GM18517 (cell line): ENCODE data around the gene SLC9A1.
"Not testable (repeated sequence)": the region's sequence is repeated elsewhere in the genome, so short reads cannot be mapped to it uniquely, and the experiment has no call there.

Experiments
- ATAC-seq: cut with Tn5 transposase; IDR thresholded peaks from one replicate; pipeline ENCODE4 v1.9.1; 2021; ENCODE audit warnings: mild to moderate bottlenecking, moderate library complexity; ENCODE audit not compliant: unreplicated experiment

Gene SLC9A1

GRCh38 chr1:27154991-27155781, at the start of gene SLC9A1:
Gene SLC9A1, minus strand, starts transcription at chr1:27155125. Its CDS starts 791 bp downstream, at chr1:27154334.
- peak; percentile 87 for ATAC-seq

DNA sequence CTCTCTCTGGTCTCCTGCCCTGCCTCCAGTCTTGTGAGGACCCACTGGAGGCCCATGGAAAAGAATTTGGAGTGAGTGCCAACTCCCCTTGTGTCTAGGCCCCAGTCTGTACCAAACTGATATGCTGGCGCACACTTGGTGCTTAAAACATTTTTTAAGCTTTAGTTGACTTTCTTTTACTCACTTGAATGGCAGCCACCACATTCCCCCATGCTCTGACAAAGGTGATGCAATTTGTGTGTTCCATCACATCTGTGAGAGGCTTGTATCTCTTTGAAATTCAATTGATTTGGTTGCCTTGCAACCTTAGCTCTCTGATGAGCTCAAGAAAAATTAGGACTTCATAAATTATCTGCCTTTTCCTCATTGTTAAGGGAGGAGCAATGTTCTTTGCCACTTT, 49.0 kb upstream of the SLC9A1 start:
- ATAC-seq, result no peak

- ATAC-seq, result no peak
Measured at GRCh38 chr1:27201295-27201694, 46.4 kb upstream of the SLC9A1 start.

DNA sequence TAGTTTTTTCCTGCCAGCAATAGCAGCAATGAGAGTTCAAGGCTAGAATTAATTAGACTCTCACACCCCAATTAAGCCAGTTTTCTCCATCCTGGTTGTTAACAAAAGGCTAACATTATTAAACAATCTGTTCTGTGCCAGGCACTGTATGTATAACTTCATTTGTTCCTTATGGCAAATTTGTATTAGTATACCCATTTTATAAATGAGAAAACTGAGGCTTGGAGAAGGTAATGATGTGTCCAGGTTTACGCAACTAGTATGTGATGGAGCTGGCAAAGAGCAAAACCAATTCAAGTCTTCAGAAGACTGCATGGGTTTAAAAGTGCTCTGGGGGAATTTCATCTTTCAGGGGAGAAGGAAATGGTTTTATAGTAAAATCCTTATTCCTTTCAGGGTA, 38.3 kb upstream of the SLC9A1 start:
- ATAC-seq, result no peak

GRCh38 chr1:27192039-27192529, 37.2 kb upstream of the SLC9A1 start:
- no peak for ATAC-seq

DNA sequence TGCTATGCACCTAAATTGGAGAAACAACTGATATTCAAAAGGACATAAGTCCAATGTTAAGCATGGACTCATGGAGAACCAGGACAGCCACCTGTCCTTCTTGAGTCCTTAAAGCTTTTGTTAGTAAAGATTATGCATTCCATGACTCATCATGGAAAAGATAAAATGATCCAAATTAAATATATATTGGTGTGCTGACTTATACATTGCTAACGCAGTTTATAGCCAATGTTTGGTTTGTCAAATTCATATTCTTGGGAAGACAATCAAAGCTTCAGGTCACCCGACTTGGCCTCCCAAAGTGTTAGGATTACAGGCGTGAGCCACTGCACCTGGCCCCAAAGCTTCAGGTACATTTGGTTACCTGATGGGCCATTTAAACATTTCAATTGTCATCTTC, 29.7 kb upstream of the SLC9A1 start:
- not testable (repeated sequence) for ATAC-seq

DNA sequence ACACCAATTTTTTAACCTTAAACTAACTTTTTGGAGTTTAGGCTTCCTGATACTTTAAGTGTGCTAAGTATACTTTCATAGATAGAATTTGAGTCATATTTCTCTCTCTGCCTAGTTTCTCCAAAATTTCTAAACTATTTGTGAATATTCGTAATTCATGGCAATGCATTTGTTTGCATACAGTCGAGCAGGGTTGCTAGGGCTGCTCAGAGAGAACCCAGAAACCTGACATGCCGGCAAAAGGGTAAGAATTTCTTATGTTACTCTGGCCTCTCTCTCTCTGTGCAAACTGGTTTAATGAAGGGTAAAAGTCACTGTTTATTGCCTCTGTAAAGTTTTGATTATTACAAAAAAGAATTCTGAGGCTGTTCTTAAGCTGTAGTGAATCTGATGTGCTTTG, 25.1 kb upstream of the SLC9A1 start:
- no peak for ATAC-seq

DNA sequence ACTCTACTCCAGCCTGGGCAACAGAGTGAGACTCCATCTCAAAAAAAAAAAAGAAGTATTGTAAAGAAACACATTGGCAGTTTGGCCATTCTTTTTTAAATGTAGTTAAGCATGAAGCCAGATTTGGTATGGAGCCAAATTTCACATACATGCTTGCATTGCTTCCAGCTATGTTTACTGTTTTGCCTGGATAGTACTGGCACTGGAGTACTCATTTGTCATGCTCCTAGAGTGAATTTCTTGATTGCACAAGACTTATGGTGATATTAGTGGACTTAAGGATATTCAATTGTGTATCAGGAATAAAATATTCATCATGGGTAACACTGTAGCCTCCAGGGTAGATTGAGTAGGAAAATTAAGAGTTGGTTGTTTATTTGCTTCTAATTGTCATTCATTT, 24.5 kb upstream of the SLC9A1 start:
- no peak for ATAC-seq

- no peak for ATAC-seq
Measured at GRCh38 chr1:27176954-27177353, 22.0 kb upstream of the SLC9A1 start.

DNA sequence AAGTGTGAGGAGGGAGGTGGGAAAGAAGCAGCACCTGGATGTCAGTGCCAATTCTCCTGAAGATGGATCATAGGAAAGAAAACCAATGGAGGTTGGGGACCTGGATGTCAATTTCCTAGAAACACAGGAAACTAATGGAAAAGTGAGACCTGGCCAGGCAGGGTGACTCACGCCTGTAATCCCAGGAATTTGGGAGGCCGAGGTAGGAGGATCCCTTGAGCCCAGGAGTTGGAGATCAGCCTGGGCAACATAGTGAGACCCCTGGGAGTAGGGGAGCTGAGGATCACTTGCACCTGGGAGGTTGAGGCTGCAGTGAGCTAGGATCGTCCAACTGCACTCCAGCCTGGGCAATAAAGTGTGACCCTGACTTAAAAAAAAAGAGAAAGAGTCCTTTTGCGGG, 21.4 kb upstream of the SLC9A1 start:
- no peak for ATAC-seq

DNA sequence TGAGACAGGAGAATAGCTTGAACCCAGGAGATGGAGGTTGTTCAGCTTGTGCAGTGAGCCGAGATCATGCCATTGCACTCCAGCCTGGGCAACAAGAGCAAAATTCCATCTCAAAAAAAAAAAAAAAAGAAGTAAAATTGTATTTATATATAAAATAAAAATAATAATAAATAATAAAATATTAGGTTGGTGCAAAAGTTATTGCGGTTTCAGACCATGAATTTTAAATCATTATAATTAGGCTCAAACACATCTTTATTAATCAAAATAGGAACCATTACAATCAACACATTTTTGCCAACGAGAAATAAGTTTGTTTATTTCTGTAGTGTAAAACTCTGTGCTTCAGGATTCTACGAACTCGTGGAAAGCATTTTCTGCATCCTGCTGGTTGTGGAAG, 18.1 kb upstream of the SLC9A1 start:
- not testable (repeated sequence) for ATAC-seq

DNA sequence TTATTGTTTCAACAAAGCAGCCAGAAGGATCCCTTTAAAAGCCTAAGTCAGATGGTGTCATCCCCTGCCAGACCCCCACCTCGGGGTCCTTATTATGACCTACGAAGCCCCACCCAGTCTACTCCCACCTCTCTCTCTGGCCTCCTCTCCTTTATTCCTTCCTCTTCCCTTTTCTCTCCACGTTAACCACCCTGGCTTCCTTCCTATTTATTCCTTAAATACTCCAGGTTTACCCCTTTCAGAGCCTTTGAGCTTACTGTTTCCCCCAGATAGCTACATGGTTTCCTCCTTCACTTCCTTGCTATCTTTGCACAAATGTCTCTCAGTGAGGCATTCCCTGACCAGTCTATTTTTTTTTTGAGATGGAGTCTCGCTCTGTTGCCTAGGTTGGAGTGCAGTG, 12.0 kb upstream of the SLC9A1 start:
- ATAC-seq, result no peak

- no peak for ATAC-seq
Measured at GRCh38 chr1:27166351-27166802, 11.5 kb upstream of the SLC9A1 start.

DNA sequence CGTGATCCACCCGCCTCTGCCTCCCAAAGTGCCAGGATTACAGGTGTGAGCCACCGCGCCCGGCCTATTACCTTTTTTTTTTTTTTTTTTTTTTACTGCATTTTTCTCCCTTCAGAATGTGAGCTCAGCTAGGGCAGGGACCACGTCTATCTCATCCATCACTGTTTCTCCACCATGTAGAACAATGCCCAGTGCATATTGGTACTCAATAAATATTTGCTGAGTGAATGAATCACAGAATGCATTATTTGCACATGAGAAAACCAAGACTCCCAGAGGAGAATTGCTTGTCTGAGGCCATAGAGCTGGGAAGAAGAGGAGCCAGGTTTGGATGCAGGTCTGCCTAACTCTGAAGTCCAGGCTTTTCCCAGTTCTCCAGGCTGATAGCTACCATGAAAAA, 8.2 kb upstream of the SLC9A1 start:
- ATAC-seq, result no peak

- ATAC-seq, result no peak
Measured at GRCh38 chr1:27162090-27162489, 7.2 kb upstream of the SLC9A1 start.

DNA sequence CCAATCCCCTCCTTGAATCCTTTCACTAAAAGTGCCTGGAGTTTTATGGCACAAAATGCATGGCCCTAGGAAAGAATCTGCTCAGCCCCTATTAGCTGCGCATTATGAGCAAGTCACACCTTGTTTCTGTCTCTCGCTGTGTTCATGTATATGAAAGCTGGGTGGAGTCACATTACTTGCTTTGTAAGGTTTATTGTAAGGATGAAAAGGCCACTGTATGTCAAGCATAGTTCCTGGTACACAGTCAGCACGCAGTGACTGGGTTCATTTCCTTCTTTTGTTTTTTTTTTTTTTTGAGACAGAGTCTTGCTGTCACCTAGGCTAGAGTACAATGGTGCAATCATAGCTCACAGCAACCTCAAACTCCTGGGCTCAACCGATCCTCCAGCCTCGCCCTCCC, 6.7 kb upstream of the SLC9A1 start:
- ATAC-seq, result no peak

- ATAC-seq, result no peak
Measured at GRCh38 chr1:27157194-27157593, 2.3 kb upstream of the SLC9A1 start.

DNA sequence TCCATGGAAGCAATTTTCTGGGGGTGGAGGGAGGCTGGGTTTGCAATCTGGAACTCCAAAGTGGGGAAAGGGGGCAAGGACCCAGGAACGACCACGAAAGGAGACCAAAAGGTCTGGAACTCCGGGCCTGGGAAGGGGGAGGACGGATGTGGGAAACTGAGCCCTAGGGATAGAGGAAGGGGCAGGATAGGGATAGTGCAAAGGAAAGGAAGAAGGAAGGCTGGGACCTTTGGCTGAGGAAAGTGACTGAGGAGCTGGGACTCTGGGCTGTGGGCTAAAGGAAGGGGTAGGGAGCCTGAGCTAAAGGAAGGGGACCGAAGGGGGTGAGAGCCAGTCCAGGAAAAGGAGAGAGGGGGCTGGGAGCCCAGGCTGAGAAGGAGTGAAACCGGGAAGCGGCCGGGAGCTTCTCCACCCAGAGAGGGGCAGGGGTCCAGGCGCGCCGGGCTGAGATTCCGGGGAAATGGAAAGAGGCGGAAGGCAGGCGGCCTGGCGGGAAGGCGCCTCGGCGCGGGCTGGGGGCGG, 395 bp downstream of the SLC9A1 start:
- ATAC-seq, result no peak

DNA sequence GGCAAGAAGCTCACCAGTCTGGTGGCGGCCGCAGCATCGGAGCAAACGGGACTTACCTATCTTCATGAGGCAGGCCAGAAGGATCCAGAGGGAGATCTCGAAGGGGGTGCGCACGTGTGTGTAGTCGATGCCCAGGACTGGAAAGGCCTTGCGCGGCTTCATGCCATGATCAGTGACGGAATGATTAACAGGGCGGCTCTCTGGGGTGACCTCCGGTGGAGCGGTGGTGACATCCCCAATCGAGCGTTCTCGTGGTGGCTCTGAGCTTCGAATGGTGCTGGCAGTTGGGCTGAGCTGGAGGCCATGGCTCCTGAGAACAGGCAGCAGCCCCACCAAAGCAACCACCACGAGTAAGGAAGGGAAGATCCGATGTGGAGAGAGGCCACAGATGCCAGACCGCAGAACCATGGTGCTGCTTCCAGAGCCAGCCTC, 982 bp downstream of the SLC9A1 start:
- ATAC-seq, result no peak

GRCh38 chr1:27153549-27153886, 1.4 kb downstream of the SLC9A1 start:
- no peak for ATAC-seq

DNA sequence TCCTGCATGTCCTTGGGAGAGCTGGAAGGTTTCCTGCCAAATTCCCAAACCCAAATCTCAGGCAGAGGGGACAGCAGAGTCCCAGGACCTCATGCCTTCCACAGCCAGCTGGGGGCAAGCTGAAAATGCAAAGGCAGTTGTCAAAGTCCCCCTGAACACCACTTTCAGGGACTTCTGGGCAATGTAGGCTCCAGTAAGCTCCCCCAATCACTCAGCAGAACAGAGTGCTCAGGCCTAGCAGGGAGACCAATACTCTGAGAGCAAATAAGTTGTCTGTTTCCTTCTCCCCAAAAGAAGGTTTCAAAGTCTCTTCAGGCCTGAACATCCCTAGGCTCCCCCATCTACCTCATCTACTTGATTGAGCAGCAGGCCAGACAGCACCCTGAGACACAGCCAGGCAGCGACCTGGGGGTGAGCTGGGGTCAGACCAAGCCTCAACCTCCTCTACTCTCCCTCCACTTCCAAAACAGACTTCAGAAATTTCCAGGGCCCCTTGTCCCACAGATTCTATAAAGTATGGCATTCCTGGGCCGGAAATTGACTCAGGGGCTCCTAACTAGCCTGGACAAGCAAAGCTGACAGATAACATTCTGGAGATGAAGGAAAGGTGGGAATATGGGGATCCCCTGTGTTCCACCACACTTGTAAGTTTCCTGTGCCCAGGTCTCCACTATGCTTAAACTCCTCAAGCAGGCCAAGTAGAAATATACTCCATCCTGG, 1.9 kb downstream of the SLC9A1 start:
- ATAC-seq, result no peak
